ENCODE data around the gene TSC1.

- TF ChIP-seq CTCF (conservative IDR thresholded peaks at IDR 0.05; ENCODE audit: low read length) = no peak
- no peak for TF ChIP-seq EZH2phosphoT487 (IDR thresholded peaks at IDR 0.05; ENCODE audit: borderline replicate concordance, low read depth, low read length)
Observed at GRCh38 chr9:132910376-132910775, 34.0 kb downstream of the TSC1 start.

Measured in OCI-LY7 (cell line).